Measurements from ENCODE around the gene NUP133.

Gene NUP133

DNA sequence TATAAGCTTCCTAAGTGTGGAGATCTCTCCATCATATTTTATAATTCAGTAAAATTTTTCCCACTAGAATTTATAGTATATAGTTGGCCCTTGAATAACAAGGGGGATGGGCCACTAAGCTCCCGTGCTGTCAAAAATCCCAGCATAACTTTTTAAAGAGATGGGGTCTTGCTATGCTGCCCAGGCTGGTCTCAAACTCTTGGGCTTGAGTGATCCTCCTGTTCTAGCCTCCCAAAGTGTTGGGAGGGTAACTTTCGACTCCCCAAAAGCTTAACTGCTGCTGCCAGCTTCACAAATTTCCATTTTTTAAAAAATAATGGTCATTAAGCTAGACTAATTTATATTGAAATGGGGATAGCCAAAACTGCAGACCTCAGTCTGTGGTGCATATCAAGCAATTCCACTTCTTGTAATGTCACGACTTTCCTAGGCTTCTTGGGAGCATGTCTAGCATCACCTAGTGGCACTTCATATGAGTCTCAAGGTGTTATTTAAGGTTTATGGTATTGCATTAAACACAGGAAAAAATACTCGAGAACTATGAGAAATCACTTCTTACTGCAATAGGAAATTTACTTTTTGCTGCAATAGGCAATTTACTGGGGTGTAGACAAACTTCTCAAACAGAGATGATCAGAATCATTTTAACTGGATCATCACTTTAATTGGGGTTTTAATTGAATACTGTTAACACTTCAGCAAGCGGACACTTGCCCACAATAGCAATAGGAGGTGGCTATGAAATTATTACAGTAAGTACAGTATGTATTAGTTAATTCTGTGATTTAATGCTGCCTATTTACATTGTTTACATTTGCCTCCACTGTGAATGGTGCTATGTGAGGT is 55.0 kb downstream of the NUP133 start:
- no peak for DNase-seq (ENCODE audit: low read depth in 1 of 2, low spot score in 1 of 2)

DNA sequence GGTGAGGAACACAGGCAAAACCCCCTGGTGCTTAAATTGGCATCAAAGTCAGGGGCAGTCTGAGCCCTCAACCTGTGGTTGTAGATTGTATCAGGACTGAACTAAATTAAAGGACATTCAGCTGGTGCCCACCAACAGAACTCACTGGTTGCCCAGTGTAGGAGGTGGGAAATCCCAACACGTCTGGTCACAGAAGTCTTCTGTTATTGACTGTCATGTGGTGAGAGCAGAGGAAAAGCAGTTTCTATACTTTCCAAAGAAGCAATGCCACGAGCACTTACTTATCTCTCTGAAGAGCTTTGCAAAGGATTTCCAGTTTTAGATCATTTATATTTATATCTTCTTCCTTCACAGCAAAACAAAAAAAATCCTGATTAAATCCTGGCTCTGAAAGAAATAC is 59.3 kb downstream of the NUP133 start:
- DNase-seq (ENCODE audit: low read depth in 1 of 2, low spot score in 1 of 2), result no peak

DNA sequence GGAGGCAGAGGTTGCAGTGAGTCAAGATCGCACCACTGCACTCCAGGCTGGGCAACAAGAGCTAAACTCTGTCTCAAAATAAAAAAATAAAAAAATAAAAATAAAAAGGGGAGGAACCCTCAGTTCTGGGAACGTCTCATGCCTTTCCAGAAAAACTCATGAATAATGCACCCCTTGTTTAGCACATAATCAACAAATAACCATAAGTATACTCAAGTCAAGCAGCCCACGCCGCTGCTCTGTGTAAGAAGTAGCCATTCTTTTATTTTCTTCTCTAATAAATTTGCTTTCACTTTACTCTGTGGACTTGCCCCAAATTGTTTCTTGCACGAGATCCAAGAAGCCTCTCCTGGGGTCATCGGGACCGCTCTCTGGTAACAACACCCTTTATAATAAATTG is 59.8 kb downstream of the NUP133 start:
- DNase-seq (ENCODE audit: low read depth in 1 of 2, low spot score in 1 of 2), result no peak

DNA sequence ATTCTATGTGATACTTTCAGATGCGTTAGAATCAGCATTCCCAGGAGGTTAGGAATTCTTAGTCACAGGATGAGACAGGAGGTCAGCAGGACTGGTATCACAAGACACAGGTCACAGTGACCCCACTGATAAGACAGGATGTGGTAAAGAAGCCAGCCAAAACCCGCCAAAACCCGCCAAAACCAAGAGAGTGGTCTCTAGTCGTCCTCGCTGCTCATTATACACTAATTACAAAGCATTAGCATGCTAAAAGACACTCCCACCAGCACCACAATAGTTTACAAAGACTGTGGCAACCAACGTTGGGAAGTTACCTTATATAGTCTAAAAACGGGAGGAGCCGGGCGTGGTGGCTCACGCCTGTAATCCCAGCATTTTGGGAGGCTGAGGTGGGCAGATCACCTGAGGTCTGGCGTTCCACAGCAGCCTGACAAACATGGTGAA is 60.3 kb downstream of the NUP133 start:
- no peak for DNase-seq (ENCODE audit: low read depth in 1 of 2, low spot score in 1 of 2)

DNA sequence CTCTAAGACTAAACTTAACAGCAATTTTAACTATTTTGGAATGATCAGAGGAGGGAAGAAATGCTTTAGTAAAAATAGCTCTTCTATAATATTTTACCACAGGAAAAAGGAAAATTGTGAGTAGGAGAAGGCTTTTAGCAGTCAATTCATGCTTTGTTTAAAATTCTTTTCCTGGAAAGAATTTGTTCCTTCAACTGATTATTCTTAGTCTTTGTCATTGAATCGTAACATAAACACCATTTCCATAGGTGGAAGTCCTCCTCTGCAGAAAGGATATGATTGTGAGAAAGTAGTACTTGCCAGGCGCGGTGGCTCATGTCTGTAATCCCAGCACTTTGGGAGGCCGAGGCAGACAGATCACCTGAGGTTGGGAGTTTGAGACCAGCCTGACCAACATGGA is 62.3 kb downstream of the NUP133 start:
- no peak for DNase-seq (ENCODE audit: low read depth in 1 of 2, low spot score in 1 of 2)

DNA sequence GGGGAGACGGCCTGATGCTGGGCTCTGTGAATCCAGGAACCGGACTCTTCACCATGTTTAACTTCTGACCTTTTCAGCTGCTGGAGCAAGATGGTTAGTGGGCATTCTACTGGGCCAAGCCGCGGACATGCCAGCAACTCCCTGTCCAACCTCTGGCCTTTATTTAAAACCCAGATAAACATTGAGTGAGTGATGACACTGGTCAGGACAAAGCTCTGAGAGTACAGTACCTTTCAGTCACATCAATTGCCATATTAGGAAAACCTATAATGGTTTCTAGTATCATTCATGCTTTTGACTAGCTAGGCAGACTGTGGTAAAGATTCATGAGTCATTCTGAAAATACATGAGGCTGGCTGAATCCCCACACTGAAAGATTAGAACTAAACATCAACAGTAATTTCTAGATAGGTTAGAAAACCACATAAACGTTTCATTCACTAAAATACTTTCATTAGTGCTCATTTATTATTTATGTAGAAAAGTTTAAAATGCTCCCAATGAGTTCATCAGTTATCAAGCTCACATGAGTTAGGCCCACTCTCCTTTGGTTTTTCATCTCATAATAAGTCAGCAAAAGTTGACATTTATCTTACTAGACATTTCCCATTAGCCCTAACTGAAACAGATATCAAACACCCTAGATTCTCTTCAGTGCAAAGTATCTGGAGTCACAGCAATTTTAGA is 67.1 kb downstream of the NUP133 start:
- no peak for DNase-seq (ENCODE audit: low read depth in 1 of 2, low spot score in 1 of 2)

DNA sequence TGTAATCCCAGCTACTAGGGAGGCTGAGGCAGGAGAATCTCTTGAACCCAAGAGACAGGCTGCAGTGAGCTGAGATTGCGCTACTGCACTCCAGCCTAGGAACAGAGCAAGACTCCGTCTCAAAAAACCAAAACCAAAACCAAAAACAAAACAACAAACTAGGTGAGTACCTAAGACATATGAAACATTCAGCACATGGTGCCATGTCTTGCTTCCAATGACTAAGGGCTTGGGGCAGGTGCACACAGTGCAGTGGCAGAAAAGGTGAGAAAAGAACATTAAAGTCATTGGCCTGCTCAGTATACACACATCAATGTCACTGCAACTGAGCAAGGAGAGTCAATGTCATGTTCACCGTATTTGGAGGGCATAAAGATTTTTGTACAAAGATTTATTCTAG is 70.1 kb downstream of the NUP133 start:
- DNase-seq (ENCODE audit: low read depth in 1 of 2, low spot score in 1 of 2), result no peak

DNA sequence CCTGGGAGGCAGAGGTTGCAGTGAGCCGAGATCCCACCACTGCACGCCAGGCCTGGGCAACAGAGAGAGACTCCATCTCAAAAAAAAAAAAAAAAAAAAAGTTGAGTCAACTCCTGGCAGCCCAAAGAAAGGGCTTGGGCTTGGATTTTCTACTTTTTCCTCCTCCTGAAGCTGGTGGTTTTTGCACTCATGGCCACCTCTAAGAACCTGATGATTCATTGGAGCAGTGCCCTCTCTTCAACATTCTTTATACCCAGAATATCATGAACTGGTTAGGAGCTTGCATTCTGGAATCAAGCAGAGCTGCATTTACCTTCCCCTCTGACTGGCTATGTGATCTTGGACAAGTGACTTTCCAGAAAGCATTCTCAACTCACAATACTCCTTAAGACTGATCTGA is 70.7 kb downstream of the NUP133 start:
- DNase-seq (ENCODE audit: low read depth in 1 of 2, low spot score in 1 of 2), result no peak

DNA sequence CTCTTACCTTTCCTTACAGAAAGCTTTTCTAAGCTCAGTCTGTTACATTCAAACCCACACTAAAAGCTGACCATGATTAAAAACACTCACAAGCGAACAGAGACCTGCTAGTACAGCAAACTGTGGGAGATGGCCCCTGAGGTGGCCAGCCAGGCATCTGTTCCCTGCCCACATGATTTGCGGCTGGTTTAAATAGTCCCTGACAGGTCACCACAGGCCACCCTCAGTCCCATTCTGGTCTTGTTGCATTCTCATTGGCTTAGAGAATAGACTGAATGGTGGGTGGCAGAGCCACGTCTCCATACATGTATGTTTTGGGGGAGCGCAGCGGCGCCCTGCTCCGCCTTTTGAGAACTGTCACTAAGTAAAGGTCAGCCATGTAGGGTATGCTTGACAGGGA is 71.9 kb downstream of the NUP133 start:
- no peak for DNase-seq (ENCODE audit: low read depth in 1 of 2, low spot score in 1 of 2)

DNA sequence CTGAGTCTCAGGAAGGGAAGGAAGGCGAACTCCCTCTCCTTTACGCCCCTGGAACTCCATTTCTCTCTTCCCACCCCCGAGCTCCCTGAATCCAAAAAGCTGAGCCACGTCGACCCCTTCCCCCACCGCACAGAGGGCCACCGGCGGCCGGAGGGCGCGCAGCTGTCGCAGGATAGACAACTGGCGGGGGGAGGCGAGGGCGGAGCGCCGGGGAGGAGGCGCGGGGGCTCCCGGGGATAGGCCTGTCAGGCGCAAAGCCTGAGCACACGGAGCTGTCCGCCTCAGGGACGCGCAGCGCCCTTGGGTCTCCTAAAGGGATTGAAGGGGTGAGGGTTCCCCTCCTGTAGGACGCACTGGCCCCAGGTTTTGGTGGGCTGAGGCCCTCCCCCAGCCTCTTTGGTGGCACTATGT is 73.5 kb downstream of the NUP133 start:
- DNase-seq (ENCODE audit: low read depth in 1 of 2, low spot score in 1 of 2), result no peak

DNA sequence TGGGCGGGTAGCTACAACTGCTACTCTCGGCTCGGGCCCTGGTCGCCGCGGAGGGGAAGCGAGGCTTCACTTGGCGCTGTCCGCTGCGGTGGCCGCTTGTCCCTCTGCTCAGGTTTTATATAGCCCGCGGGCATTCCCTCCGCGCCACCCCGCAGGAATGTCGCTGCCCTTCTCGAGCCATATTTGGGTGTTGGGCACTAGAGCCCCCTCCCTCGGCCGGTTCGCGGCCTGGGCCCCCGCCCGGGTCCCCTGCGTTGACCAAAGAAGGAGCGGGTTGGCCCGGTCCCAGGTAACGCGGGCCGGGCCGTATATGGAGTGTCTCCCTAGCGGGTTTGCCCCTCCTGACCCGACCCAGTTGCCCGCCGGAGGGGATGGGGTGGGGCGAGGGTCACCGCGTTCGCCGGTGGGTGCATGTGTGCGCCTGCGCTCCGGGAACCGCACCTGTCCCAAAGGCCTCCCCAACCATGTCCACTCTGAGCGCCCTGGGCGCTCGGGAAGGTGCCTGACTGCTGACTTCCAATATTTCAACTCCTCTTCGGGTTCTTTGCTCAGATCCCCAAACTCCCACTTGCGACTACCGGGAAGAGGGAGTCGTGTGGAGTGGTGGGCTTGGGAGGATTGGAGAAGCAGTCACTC is 74.0 kb downstream of the NUP133 start, which contains the start of gene ACTA1:
ACTA1 (minus strand) TSS at position 90 of the 636 bp plus-strand sequence. CDS start 979 bp downstream, outside the sequence.
- DNase-seq (ENCODE audit: low read depth in 1 of 2, low spot score in 1 of 2), result no peak

DNA sequence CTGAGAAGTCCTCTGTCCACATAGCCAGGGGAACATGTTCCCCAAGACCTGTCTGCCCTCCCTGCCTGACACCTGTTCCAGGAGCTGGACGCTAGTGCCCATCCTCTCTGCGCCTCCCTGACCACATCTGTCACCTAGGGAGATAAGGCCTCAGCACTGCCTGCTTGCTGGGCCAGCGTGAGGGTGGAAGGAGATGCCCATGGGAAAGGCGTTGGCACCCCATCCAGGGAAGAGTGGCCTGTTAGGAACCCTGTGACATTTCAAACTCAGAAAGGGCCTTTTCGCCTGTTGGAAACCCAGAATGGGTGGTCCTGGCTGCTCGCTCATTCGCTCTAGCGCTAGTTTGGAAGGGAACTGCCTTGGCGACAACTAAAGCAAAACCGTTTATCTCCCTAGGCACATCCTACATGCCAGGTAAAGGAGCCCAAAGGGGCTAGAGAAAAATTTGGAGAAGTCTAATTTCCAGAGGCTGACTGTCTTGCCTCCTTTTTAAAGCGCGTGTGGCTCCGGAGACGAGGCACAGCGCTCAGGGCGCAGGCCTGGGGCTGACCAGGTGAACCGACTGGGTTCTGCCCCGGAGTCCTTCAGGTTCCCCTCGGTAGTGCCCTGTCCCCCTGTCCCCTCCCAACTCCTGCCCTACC is 74.7 kb downstream of the NUP133 start:
- DNase-seq (ENCODE audit: low read depth in 1 of 2, low spot score in 1 of 2), result no peak

DNA sequence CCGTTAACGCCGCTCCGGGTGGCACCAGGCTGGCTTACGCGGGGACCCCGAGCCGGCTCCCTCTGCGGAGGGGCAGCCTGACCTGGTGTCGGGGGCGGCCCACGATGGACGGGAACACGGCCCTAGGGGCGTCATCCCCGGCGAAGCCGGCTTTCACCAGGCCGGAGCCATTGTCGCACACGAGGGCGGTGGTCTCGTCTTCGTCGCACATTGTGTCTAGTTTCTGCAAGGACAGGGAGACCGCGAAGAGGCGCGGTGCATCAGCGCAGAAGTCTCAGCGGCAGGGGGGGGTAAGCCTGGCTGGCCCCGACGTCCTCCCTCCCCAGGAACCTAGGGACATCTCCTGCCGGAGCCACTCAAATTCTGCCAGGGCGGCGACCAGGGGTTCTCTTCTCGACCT is 75.2 kb downstream of the NUP133 start:
- no peak for DNase-seq (ENCODE audit: low read depth in 1 of 2, low spot score in 1 of 2)

DNA sequence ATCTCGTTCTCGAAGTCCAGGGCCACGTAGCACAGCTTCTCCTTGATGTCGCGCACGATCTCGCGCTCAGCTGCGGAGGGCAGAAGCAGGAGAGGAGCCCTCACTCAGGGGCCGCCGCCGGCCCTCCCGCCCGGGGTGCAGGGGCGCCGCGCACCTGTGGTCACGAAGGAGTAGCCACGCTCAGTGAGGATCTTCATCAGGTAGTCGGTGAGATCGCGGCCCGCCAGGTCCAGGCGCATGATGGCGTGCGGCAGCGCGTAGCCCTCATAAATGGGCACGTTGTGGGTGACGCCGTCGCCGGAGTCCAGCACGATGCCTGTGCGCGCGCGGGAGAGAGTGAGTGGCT is 76.1 kb downstream of the NUP133 start:
- DNase-seq (ENCODE audit: low read depth in 1 of 2, low spot score in 1 of 2), result no peak

DNA sequence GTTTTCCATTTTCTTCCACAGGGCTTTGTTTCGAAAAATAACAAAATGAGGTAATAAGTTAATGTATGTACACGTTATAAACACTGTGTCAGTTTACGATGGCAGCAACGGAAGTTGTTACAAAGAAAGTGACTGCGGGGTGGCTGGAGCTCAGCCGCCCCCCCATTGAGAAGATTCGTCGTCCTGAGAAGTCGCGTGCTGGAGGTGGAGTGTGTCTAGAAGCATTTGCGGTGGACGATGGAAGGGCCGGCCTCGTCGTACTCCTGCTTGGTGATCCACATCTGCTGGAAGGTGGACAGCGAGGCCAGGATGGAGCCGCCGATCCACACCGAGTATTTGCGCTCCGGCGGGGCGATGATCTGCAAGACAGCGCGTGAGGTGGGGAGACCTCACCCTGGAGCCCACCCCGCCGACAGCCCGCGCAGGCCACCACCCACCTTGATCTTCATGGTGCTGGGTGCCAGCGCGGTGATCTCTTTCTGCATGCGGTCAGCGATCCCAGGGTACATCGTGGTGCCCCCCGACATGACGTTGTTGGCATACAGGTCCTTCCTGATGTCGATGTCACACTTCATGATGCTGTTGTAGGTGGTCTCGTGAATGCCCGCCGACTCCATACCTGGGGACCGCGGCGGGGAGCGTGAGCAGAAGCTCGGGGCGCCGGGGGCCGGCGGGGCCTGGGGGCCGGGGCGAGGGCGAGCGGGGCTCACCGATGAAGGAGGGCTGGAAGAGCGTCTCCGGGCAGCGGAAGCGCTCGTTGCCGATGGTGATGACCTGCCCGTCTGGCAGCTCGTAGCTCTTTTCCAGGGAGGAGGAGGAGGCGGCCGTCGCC is 76.6 kb downstream of the NUP133 start:
- no peak for DNase-seq (ENCODE audit: low read depth in 1 of 2, low spot score in 1 of 2)

DNA sequence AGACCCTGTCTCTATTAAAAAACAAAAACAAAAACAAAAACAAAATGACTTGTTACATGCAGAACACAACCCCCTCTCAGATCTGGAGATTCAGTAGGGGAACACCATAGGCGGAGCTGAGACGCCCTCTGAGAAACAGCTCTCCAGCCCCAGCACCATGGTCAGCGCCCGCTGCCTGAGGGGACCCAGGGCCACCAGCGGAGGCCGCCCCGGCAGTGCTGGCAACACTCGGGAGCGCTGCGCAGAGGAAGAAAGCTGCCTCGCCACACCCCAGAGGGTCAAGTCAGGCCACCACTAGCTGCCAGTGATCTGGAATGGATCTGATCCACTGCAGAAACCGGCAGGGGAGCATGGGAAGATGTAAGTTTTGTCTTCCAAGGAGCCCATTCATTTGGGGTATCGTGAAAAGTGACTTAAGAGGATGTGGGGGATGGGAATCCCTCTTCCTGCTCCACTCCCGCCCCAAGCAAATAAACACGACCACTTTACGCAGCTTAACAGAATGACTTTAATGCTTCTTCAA is 77.3 kb downstream of the NUP133 start:
- DNase-seq (ENCODE audit: low read depth in 1 of 2, low spot score in 1 of 2), result no peak

DNA sequence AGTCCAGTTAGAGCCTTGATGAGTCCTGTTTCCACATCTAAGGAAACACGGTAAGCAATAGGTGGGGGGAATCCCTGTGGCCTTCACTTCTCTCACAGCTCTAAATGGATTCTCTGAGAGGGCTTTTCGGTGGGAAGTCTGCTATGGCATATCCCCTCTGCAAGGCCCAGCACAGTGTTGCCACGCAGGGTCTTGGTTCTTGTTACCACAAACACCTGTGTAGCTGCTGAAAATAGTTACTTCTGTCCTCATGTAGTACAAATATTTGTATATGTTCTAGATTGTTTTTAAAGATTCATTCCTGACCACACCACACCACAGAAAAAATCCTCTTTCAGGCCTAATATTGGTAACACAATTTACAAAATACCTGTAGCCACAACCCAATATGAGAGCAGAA is 79.9 kb downstream of the NUP133 start:
- no peak for DNase-seq (ENCODE audit: low read depth in 1 of 2, low spot score in 1 of 2)

DNA sequence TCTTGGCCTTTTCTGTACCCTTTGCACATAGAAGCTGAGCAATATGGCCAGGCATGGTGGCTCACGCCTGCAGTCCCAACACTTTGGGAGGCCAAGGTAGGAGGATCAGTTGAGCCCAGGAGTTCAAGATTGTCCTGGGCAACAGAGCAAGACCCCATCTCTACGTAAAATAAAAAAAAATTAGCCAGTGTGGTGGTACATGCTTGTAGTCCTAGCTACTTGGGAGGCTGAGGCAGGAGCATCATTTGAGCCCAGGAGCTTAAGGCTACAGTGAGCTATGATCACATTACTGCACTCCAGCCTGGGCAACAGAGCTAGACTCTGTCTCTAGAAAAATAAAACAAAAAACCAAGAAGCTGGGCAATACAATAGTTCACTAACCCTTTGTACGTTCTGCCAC is 80.6 kb downstream of the NUP133 start:
- no peak for DNase-seq (ENCODE audit: low read depth in 1 of 2, low spot score in 1 of 2)

DNA sequence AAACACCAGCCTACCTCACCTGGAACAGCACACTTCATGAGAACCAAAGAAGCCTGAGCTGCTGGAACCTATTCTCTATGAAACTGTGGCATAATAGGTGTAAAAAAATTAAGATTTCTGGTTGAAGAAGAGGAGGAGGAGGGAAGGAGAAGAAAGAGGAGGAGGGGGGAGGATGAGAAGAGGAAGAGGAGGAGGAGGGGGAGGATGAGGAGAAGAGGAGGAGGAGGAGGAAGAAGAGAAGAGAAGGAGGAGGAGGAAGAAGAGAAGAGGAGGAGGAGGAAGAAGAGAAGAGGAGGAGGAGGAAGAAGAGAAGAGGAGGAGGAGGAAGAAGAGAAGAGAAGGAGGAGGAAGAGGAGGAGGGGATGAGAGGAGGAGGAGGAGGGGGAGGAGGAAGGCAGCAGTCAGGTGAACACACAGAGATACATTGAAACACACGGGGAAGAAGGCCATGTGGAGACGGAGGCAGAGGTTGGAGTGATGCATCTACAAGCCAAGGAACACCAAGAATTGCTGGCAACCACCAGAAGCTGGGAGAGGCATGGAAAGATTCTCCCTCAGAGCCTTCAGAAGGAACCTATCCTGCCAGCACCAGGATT is 82.5 kb downstream of the NUP133 start:
- DNase-seq (ENCODE audit: low read depth in 1 of 2, low spot score in 1 of 2), result no peak

DNA sequence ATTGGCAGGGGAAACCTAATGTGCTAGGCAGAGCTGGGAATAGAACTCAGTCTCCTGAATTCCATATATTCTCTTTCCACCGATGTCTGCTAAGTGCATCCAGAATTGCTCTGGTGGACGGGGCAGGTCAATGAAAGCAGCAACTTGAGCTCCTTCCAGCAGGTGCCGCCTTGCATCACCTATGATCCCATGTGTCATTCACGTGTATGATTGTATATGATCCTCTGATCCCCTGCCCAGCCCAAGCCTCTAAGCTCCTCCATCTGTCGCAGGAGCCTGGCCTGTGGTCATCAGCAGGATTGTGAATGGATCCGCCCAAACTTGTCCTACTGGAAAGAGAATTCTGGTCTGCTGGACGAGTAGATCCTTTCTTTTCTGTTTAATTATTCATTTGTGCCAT is 87.4 kb downstream of the NUP133 start:
- DNase-seq (ENCODE audit: low read depth in 1 of 2, low spot score in 1 of 2), result no peak

All from stimulated activated CD4-positive, alpha-beta T cell treated with anti-CD3 and anti-CD28 coated beads, Interleukin-15, amount 100 ng/mL, for 1 hour (primary cell).